IMR-90 (cell line): ENCODE measurements around the gene PRR36. TPM values are rescaled to one million over a fixed set of nuclear protein-coding genes. Genes with fewer than 3 reads are reported as not detected.

ENCODE experiments used
- ATAC-seq: fragments of 200-7000 bp; cut with Tn5 transposase; 2 replicates; pipeline ENCODE4 v1.9.1; 2020; ENCODE audit warnings: low read depth, mild to moderate bottlenecking, moderate library complexity
- BruUV-seq: library from RNA; stranded (reverse); fragments of 400-500 nt; replicated peaks from 2 replicates; lab custom pipeline; 2021; lab: Mats Ljungman, UMichigan
- CTCF ChIA-PET: fragments of 300-600 bp; formaldehyde crosslinking; extraction: SDS; loops from one replicate; lab custom pipeline; 2021; ENCODE audit warnings: antibody characterized with exemption; lab: Yijun Ruan, JAX
- POLR2A ChIA-PET: fragments of 300-600 bp; sonication (Branson Sonifier 250); formaldehyde crosslinking; loops from one replicate; lab custom pipeline; 2022; ENCODE audit warnings: antibody characterized with exemption; ENCODE audit not compliant: unreplicated experiment; lab: Charles Lee
- DNase-seq: peaks from one replicate; pipeline ENCODE4 v3.0.0; 2013
- H2AFZ ChIP-seq: replicated peaks from 2 replicates; pipeline ENCODE3; 2013; ENCODE audit warnings: low read length, mild to moderate bottlenecking; ENCODE audit not compliant: poor library complexity
- H2AK5ac ChIP-seq: 2 replicates; pipeline ENCODE4 v1.6.1; 2013; ENCODE audit warnings: low read depth, low read length, inconsistent platforms
- H2AK9ac ChIP-seq: replicated peaks from 2 replicates; pipeline ENCODE3; 2013; ENCODE audit warnings: mild to moderate bottlenecking, low read depth, low read length, moderate library complexity; ENCODE audit not compliant: poor library complexity
- H2BK120ac ChIP-seq: 2 replicates; pipeline ENCODE4 v1.6.1; 2013; ENCODE audit warnings: low read depth, low read length, inconsistent platforms
- H2BK15ac ChIP-seq: 3 replicates; pipeline ENCODE4 v1.6.1; 2013; ENCODE audit warnings: low read depth, low read length, inconsistent platforms
- H2BK20ac ChIP-seq: 2 replicates; pipeline ENCODE4 v1.6.1; 2013; ENCODE audit warnings: low read depth, mild to moderate bottlenecking, inconsistent platforms, low read length, moderate library complexity
- H2BK5ac ChIP-seq: 2 replicates; pipeline ENCODE4 v1.6.1; 2013; ENCODE audit warnings: mild to moderate bottlenecking, low read depth, low read length, inconsistent platforms; ENCODE audit not compliant: poor library complexity, severe bottlenecking
- H3K14ac ChIP-seq: replicated peaks from 2 replicates; pipeline ENCODE4 v1.6.1; 2013; ENCODE audit warnings: low read depth, low read length, inconsistent platforms
- H3K18ac ChIP-seq: 2 replicates; pipeline ENCODE4 v1.6.1; 2013; ENCODE audit warnings: low read depth, low read length, control low read depth
- H3K23ac ChIP-seq: 2 replicates; pipeline ENCODE4 v1.6.1; 2013; ENCODE audit warnings: low read depth, low read length, inconsistent platforms
- H3K27ac ChIP-seq: 2 replicates; pipeline ENCODE4 v1.5.1; 2013; ENCODE audit warnings: mild to moderate bottlenecking, control low read depth, low read length; ENCODE audit not compliant: insufficient read depth
- H3K27me3 ChIP-seq: 2 replicates; pipeline ENCODE4 v1.6.1; 2013; ENCODE audit warnings: low read length; ENCODE audit not compliant: control insufficient read depth, insufficient read depth
- H3K36me3 ChIP-seq: 2 replicates; pipeline ENCODE4 v1.6.1; 2013; ENCODE audit warnings: low read length, mixed read lengths; ENCODE audit not compliant: control insufficient read depth, insufficient read depth
- H3K4ac ChIP-seq: 2 replicates; pipeline ENCODE4 v1.6.1; 2013; ENCODE audit warnings: low read depth, low read length, inconsistent platforms
- H3K4me1 ChIP-seq: 2 replicates; pipeline ENCODE4 v1.6.1; 2013; ENCODE audit warnings: low read length, mixed read lengths; ENCODE audit not compliant: control insufficient read depth, insufficient read depth
- H3K4me2 ChIP-seq: 2 replicates; pipeline ENCODE4 v1.6.1; 2013; ENCODE audit warnings: low read depth, mild to moderate bottlenecking, control low read depth, low read length, moderate library complexity
- H3K4me3 ChIP-seq: 2 replicates; pipeline ENCODE4 v1.5.1; 2013; ENCODE audit warnings: low read depth, mild to moderate bottlenecking, control low read depth, low read length, moderate library complexity; ENCODE audit not compliant: insufficient read depth
- H3K56ac ChIP-seq: 2 replicates; pipeline ENCODE4 v1.6.1; 2013; ENCODE audit warnings: low read length, inconsistent platforms; ENCODE audit not compliant: insufficient read depth; ENCODE audit errors: extremely low read depth
- H3K79me1 ChIP-seq, 2 experiments: 2 replicates each; pipeline ENCODE4 v1.6.1; 2013; ENCODE audit warnings: low read length in 2 of 2, inconsistent platforms in 1 of 2, low read depth in 1 of 2
- H3K9ac ChIP-seq: 2 replicates; pipeline ENCODE4 v1.6.1; 2013; ENCODE audit warnings: low read depth, low read length, control low read depth
- H3K9me1 ChIP-seq: 2 replicates; pipeline ENCODE4 v1.6.1; 2013; ENCODE audit warnings: low read length, inconsistent platforms; ENCODE audit not compliant: insufficient read depth
- H3K9me3 ChIP-seq: 2 replicates; pipeline ENCODE4 v1.6.1; 2013; ENCODE audit warnings: low read length; ENCODE audit not compliant: control insufficient read depth, insufficient read depth
- H4K20me1 ChIP-seq: 2 replicates; pipeline ENCODE4 v1.6.1; 2013; ENCODE audit warnings: low read length, inconsistent platforms; ENCODE audit not compliant: insufficient read depth
- H4K5ac ChIP-seq: 2 replicates; pipeline ENCODE4 v1.6.1; 2013; ENCODE audit warnings: mild to moderate bottlenecking, low read depth, low read length, control low read depth
- H4K8ac ChIP-seq, 2 experiments: 2 replicates each; pipeline ENCODE4 v1.6.1; 2013; ENCODE audit warnings: low read depth in 2 of 2, low read length in 2 of 2, control low read depth in 1 of 2, inconsistent platforms in 1 of 2
- H4K91ac ChIP-seq: 2 replicates; pipeline ENCODE4 v1.6.1; 2013; ENCODE audit warnings: low read depth, low read length, inconsistent platforms; ENCODE audit not compliant: insufficient read depth
- CHD1 ChIP-seq: IDR thresholded peaks from 2 replicates; pipeline ENCODE4 v1.6.1; 2012; ENCODE audit warnings: low read depth, low read length, improper control_type of control experiment
- ELK1 ChIP-seq: fragments of 150-350 bp; IDR thresholded peaks from 2 replicates; pipeline ENCODE4 v1.6.1; 2016; ENCODE audit warnings: low read depth, mild to moderate bottlenecking, low read length, moderate library complexity, borderline replicate concordance
- MAFK ChIP-seq: IDR thresholded peaks from 2 replicates; pipeline ENCODE4 v1.6.1; 2012; ENCODE audit warnings: low read depth, low read length, improper control_type of control experiment
- NFE2L2 ChIP-seq: fragments of 150-350 bp; IDR thresholded peaks from 2 replicates; pipeline ENCODE4 v1.6.1; 2016; ENCODE audit warnings: low read depth, mild to moderate bottlenecking, low read length
- POLR2A ChIP-seq: IDR thresholded peaks from 2 replicates; pipeline ENCODE4 v1.6.1; 2012; ENCODE audit warnings: mild to moderate bottlenecking, low read depth, low read length
- RAD21 ChIP-seq: IDR thresholded peaks from 2 replicates; pipeline ENCODE4 v1.6.1; 2012; ENCODE audit warnings: low read length, improper control_type of control experiment
- RCOR1 ChIP-seq: IDR thresholded peaks from 2 replicates; pipeline ENCODE4 v1.6.1; 2012; ENCODE audit warnings: mild to moderate bottlenecking, low read length, improper control_type of control experiment; ENCODE audit not compliant: insufficient replicate concordance
- SMC3 ChIP-seq: fragments of 150-350 bp; IDR thresholded peaks from 2 replicates; pipeline ENCODE4 v1.6.1; 2016; ENCODE audit warnings: low read depth, mild to moderate bottlenecking, antibody characterized with exemption, low read length, moderate library complexity
- USF2 ChIP-seq: fragments of 150-350 bp; IDR thresholded peaks from 2 replicates; pipeline ENCODE4 v1.6.1; 2017; ENCODE audit warnings: mild to moderate bottlenecking, antibody characterized with exemption, low read length, low read depth
- WGBS, 2 experiments: methylation state at CpG; one replicate each; pipeline versions ENCODE4 v1.1.5 to v1.1.7; 2013; ENCODE audit warnings: missing lambda C conversion rate in 2 of 2; ENCODE audit not compliant: insufficient read length in 1 of 2; ENCODE audit errors: extremely low coverage in 2 of 2; 5-methylcytosine and 5-hydroxymethylcytosine counted together
- dilution Hi-C: fragments of 300-500 bp; cut with HindIII; formaldehyde crosslinking; loops from one replicate; pipeline ENCODE4 v1.14.3; 2018; ENCODE audit warnings: low sequenced_read_pairs; ENCODE audit not compliant: unreplicated experiment
- in situ Hi-C: fragments of 300-500 bp; cut with MboI; formaldehyde crosslinking; loops from 3 replicates; pipeline ENCODE4 v1.14.3; 2019; ENCODE audit warnings: low sequenced_read_pairs, inconsistent platforms, mixed read lengths
- intact Hi-C: fragments of 100-400 bp; cut with micrococcal nuclease; formaldehyde crosslinking; loops from 2 replicates; pipeline ENCODE4 v1.10.0; 2022
- polyA plus RNA-seq, 3 experiments: library from polyadenylated mRNA; depleted of rRNA; stranded (reverse); fragments of >200 nt; gene quantifications; 2 replicates each; pipeline ENCODE4 v1.2.3, GENCODE V29; 2012; ENCODE audit warnings: low replicate concordance in 1 of 3
- total RNA-seq: library from RNA; depleted of rRNA; stranded (reverse); fragments of >200 nt; gene quantifications from 2 replicates; pipeline ENCODE4 v1.2.3, GENCODE V29; 2012

The PRR36 gene
- total and polyA plus RNA-seq, 2 of the 4 experiments (the other 2 are of a cell fraction): 0.02 TPM; not detected in 1

GRCh38 chr19:7894612-7895309 is 20.6 kb upstream of the PRR36 start:
- Histone ChIP-seq H3K4me3 (no peak overlapping the region), H3K4ac (no peak overlapping the region), H4K91ac (no peak overlapping the region), H2AK9ac (peak overlapping the region; percentile 42), H3K9me1 (0 out of 2 replicates have a peak, but pooled peaks cover 4% of the 10 kb centered on the region), H2BK5ac (no peak overlapping the region), H3K36me3 (peaks cover 13% of the 10 kb centered on the region), H4K8ac (no peak overlapping the region), H3K4me2 (no peak overlapping the region), H3K27me3 (no peaks in the 10 kb centered on the region), H2AFZ (no peak overlapping the region), H3K27ac (no peak overlapping the region), H3K23ac (no peak overlapping the region), H3K9ac (no peak overlapping the region), H2BK120ac (no peak overlapping the region), H2BK15ac (no peak overlapping the region), H4K20me1 (no peaks in the 10 kb centered on the region), H3K9me3 (no peaks in the 10 kb centered on the region), H4K5ac (no peak overlapping the region), H3K79me1 (peaks cover 5 to 29% of the 10 kb centered on the region in 2 experiments), H3K18ac (no peak overlapping the region), H3K14ac (no peak overlapping the region), H2AK5ac (no peak overlapping the region), H2BK20ac (no peak overlapping the region), H3K4me1 (0 out of 2 replicates have a peak, but pooled peaks cover 2% of the 10 kb centered on the region), H3K56ac (no peak overlapping the region)
- intact Hi-C loops: no loop called here
- WGBS, 2 experiments: 33% methylated on average over 3 of the region's 18 CpGs; no CpG with 5 or more reads in 1 of the 2 experiments
- ATAC-seq (no peak), DNase-seq (no peak)
- POLR2A ChIA-PET: interaction anchor here (1.0 kb wide), 1 partner anchor 9 kb away, joined by 4 read pairs; the partner anchor contains the start of gene MAP2K7
- BruUV-seq: no TSS peak
- TF ChIP-seq ELK1: no peak
- TF ChIP-seq SMC3: no peak
- TF ChIP-seq RCOR1: no peak
- no peak for TF ChIP-seq NFE2L2
- no peak for TF ChIP-seq CHD1
- no peak for TF ChIP-seq USF2
- TF ChIP-seq POLR2A: no peak
- TF ChIP-seq MAFK: no peak
- no peak for TF ChIP-seq RAD21
- dilution Hi-C loops: no loop called here
- CTCF ChIA-PET: interaction anchor here (1.1 kb wide), 1 partner anchor 26 kb away, joined by 3 read pairs; no protein-coding TSS in a partner anchor
- in situ Hi-C loops: no loop called here
